ENCODE measurements around the gene FOLH1. TPM values are rescaled to one million over a fixed set of nuclear protein-coding genes. Genes with fewer than 3 reads are reported as not detected.
"Not testable (repeated sequence)": the region's sequence is repeated elsewhere in the genome, so short reads cannot be mapped to it uniquely, and the experiment has no call there.

Gene FOLH1
- total RNA-seq, 1 donor from 2014 or later: not detected

- H3K9me3 Mint-ChIP-seq; intact Hi-C loops (cut with micrococcal nuclease); H3K4me3 Mint-ChIP-seq; H3K4me1 Mint-ChIP-seq (ENCODE audit: low read depth); DNase-seq (ENCODE audit: low spot score); H3K27me3 Mint-ChIP-seq (ENCODE audit: insufficient read depth); H3K27ac Mint-ChIP-seq; H3K36me3 Mint-ChIP-seq (ENCODE audit: low read depth): not testable (repeated sequence)
Measured at GRCh38 chr11:49169579-49169978, 38.8 kb downstream of the FOLH1 start.

DNA sequence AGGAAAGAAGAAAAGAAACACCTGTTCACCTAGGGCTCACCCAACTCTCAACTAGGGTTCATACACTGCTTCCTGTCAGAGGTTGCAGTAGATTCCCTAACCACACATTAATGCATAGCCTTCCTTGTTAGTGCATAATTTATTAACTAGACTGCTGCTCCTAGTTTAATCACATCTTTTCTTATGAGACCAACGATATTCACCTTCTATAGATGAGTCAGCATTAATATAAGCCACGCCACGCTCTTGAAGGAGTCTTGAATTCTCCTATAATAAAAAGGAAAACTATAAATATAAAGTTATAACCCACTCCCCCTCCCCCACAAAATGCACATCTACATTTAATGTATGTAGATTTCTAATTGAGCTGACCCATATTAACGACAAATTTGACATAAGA is 39.4 kb downstream of the FOLH1 start:
- H3K9me3 Mint-ChIP-seq; H3K27ac Mint-ChIP-seq; intact Hi-C loops (cut with micrococcal nuclease); H3K4me3 Mint-ChIP-seq; H3K27me3 Mint-ChIP-seq (ENCODE audit: insufficient read depth); DNase-seq (ENCODE audit: low spot score); H3K36me3 Mint-ChIP-seq (ENCODE audit: low read depth); H3K4me1 Mint-ChIP-seq (ENCODE audit: low read depth): not testable (repeated sequence)

GRCh38 chr11:49151211-49151610 is 57.2 kb downstream of the FOLH1 start:
- H3K9me3 Mint-ChIP-seq: no peaks in the 10 kb centered on the region
- H3K36me3 Mint-ChIP-seq (ENCODE audit: low read depth): no peaks in the 10 kb centered on the region
- intact Hi-C loops (cut with micrococcal nuclease): no loop called here
- no peak for DNase-seq (ENCODE audit: low spot score)
- H3K27ac Mint-ChIP-seq: no peak overlapping the region
- no peaks in the 10 kb centered on the region for H3K27me3 Mint-ChIP-seq (ENCODE audit: insufficient read depth)
- no peak overlapping the region for H3K4me3 Mint-ChIP-seq
- H3K4me1 Mint-ChIP-seq (ENCODE audit: low read depth): no peaks in the 10 kb centered on the region

DNA sequence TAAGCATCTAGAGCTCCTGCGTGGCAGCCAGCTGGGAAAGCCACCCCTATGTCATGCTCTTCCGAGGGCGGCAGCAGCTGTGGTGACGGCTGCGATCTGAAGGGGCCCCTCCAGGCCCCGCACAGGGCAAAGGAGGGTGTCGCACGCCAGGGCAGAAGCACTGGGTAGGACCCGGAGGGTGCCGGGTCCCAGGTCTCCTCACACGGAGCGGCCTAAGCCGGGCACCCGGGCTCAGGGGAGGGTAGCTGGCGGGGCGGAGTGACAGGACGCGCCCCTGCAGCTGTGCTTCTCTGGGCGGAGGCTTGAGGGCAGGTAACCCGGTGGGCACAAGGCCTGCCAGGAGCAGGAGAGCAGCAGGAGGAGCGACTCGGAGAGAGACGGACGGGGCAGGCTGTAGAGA is 106.0 kb downstream of the FOLH1 start:
- H3K27ac Mint-ChIP-seq; DNase-seq (ENCODE audit: low spot score); intact Hi-C loops (cut with micrococcal nuclease); H3K9me3 Mint-ChIP-seq; H3K36me3 Mint-ChIP-seq (ENCODE audit: low read depth); H3K4me3 Mint-ChIP-seq; H3K4me1 Mint-ChIP-seq (ENCODE audit: low read depth); H3K27me3 Mint-ChIP-seq (ENCODE audit: insufficient read depth): not testable (repeated sequence)

Other genes with a start within 250 kb of the FOLH1 start
- not detected in 2 replicates for gene TRIM51G, start 224.7 kb downstream of the FOLH1 start, total RNA-seq
- gene TRIM49B, start 179.8 kb downstream of the FOLH1 start, total RNA-seq: not detected in 2 replicates
- not detected in 2 replicates for gene TRIM64C, start 149.5 kb downstream of the FOLH1 start, total RNA-seq